MCF 10A (cell line): ENCODE measurements around the gene KCNE3. TPM values are rescaled to one million over a fixed set of nuclear protein-coding genes. Genes with fewer than 3 reads are reported as not detected.

Experiments
- BruUV-seq: library from RNA; stranded (reverse); fragments of 400-500 nt; replicated peaks from 2 replicates; lab custom pipeline; 2021; lab: Mats Ljungman, UMichigan
- CTCF ChIA-PET: fragments of 300-600 bp; sonication (Branson Sonifier 250); formaldehyde crosslinking; extraction: SDS; loops from one replicate; lab custom pipeline; 2021; ENCODE audit warnings: antibody characterized with exemption, inconsistent platforms; lab: Yijun Ruan, JAX
- POLR2A ChIA-PET: fragments of 300-600, 350-650 bp; sonication (Branson Sonifier 250); formaldehyde crosslinking; extraction: SDS; loops from one replicate; lab custom pipeline; 2020; ENCODE audit warnings: antibody characterized with exemption, inconsistent platforms; lab: Yijun Ruan, JAX
- DNase-seq: peaks from one replicate; pipeline ENCODE4 v3.0.0-alpha.2; 2018; ENCODE audit not compliant: unreplicated experiment
- H3K27ac Mint-ChIP-seq: one replicate; pipeline ENCODE4 v1.8.0; 2022; ENCODE audit warnings: mild to moderate bottlenecking, low read depth, mixed read lengths; ENCODE audit not compliant: unreplicated experiment
- H3K27me3 Mint-ChIP-seq: one replicate; pipeline ENCODE4 v1.8.0; 2022; ENCODE audit warnings: mixed read lengths; ENCODE audit not compliant: insufficient read depth, unreplicated experiment
- H3K36me3 Mint-ChIP-seq: one replicate; pipeline ENCODE4 v1.8.0; 2022; ENCODE audit warnings: mild to moderate bottlenecking, moderate library complexity, mixed read lengths; ENCODE audit not compliant: insufficient read depth, unreplicated experiment
- H3K4me1 Mint-ChIP-seq: one replicate; pipeline ENCODE4 v1.8.0; 2022; ENCODE audit warnings: mixed read lengths; ENCODE audit not compliant: insufficient read depth, unreplicated experiment
- H3K4me3 Mint-ChIP-seq: one replicate; pipeline ENCODE4 v1.8.0; 2022; ENCODE audit warnings: mild to moderate bottlenecking, moderate library complexity, mixed read lengths; ENCODE audit not compliant: unreplicated experiment
- H3K9me3 Mint-ChIP-seq: one replicate; pipeline ENCODE4 v1.8.0; 2022; ENCODE audit warnings: mixed read lengths; ENCODE audit not compliant: unreplicated experiment
- intact Hi-C: fragments of 100-400 bp; cut with micrococcal nuclease; formaldehyde crosslinking; loops from 2 replicates; pipeline ENCODE4 v1.14.1; 2022
- total RNA-seq: library from RNA; stranded (reverse); gene quantifications from 2 replicates; pipeline ENCODE4 v1.2.3, GENCODE V29; 2022
- TF ChIP-seq, protein P1 (sequence below): fragments of 200-600 bp; IDR thresholded peaks from one replicate; pipeline ENCODE4 v1.8.0; 2022; ENCODE audit warnings: antibody characterized with exemption, mild to moderate bottlenecking; ENCODE audit not compliant: unreplicated experiment

The KCNE3 gene
- total RNA-seq, 1 experiment from 2014 or later, result not detected

DNA sequence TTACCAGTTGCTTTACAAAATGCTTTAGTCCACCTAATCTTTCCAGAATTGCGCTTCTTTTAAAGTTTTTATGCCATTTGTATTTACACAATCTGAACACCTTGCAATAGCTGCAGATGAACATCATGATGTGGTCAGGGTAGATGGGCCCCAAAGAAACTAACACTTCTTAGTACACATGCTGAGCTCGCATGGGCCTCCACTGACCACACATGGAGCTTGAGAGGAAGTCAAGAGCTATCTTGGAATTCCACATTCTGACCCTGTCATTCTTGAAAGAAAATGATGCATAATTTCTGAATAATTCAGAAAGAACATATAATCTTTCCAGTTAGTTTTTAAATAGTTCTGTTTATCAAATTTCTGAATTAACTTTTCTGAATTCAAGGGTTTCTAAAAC lies 18.5 kb upstream of the KCNE3 start:
- ChIA-PET POLR2A (interaction anchor here (0.7 to 1.7 kb wide), 3 partner anchors 8 to 35 kb away, joined by 3 to 5 read pairs (median 3); partner anchors contain the start of gene LIPT2), CTCF (interaction anchor here (0.6 to 1.2 kb wide), 2 partner anchors 26 to 33 kb away, joined by 3 to 9 read pairs; no protein-coding TSS in a partner anchor)
- Mint-ChIP-seq H3K4me1 (no peaks in the 10 kb centered on the region), H3K27ac (no peak overlapping the region), H3K4me3 (no peak overlapping the region), H3K27me3 (no peaks in the 10 kb centered on the region), H3K9me3 (no peaks in the 10 kb centered on the region), H3K36me3 (no peaks in the 10 kb centered on the region)
- no TSS peak for BruUV-seq
- intact Hi-C loops, result no loop called here
- TF ChIP-seq, protein P1, sequence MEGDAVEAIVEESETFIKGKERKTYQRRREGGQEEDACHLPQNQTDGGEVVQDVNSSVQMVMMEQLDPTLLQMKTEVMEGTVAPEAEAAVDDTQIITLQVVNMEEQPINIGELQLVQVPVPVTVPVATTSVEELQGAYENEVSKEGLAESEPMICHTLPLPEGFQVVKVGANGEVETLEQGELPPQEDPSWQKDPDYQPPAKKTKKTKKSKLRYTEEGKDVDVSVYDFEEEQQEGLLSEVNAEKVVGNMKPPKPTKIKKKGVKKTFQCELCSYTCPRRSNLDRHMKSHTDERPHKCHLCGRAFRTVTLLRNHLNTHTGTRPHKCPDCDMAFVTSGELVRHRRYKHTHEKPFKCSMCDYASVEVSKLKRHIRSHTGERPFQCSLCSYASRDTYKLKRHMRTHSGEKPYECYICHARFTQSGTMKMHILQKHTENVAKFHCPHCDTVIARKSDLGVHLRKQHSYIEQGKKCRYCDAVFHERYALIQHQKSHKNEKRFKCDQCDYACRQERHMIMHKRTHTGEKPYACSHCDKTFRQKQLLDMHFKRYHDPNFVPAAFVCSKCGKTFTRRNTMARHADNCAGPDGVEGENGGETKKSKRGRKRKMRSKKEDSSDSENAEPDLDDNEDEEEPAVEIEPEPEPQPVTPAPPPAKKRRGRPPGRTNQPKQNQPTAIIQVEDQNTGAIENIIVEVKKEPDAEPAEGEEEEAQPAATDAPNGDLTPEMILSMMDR, result no peak
- DNase-seq, result no peak

DNA sequence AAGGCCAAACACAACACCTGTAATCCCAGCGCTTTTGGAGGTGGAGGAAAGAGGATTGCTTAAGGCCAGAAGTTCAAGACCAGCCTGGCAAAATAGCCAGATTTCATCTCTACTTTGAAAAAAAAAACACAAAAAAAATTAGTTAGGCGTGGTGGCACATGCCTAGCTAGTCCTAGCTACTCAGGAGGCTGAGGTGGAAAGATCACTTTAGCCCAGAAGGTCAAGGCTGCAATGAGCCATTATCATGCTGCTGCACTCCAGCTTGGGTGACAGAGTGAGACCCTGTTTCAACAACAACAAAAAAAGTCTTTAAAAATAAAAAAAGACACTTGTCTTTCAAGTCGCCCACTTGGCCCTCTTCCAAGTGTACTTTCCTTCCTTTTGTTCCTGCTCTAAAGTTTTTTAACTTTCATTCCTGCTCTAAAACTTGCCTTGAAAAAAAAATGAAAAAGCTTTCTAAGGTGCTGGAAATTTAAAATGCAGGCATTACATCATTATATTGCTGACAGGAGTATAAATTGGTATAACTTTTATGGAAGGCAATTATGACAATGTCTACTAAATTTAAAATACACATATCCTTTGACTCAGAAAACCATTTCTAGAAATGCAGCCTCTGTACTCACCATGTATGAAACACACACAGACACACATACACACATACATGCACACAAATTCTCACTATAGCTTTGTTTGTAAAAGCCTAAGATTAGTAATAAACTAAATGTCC lies 13.5 kb upstream of the KCNE3 start:
- H3K36me3 Mint-ChIP-seq, result no peaks in the 10 kb centered on the region
- TF ChIP-seq, protein P1, result no peak
- H3K27me3 Mint-ChIP-seq, result no peaks in the 10 kb centered on the region
- ChIA-PET CTCF (interaction anchor here (0.8 kb wide), 1 partner anchor 92 kb away, joined by 3 read pairs; no protein-coding TSS in a partner anchor), POLR2A (interaction anchor here (1.2 kb wide), 1 partner anchor 13 kb away, joined by 4 read pairs; the partner anchor contains the start of gene LIPT2)
- no peaks in the 10 kb centered on the region for H3K4me1 Mint-ChIP-seq
- H3K9me3 Mint-ChIP-seq, result no peaks in the 10 kb centered on the region
- intact Hi-C loops, result no loop called here
- no peak for DNase-seq
- BruUV-seq, result no TSS peak
- H3K4me3 Mint-ChIP-seq, result no peak overlapping the region
- no peak overlapping the region for H3K27ac Mint-ChIP-seq

DNA sequence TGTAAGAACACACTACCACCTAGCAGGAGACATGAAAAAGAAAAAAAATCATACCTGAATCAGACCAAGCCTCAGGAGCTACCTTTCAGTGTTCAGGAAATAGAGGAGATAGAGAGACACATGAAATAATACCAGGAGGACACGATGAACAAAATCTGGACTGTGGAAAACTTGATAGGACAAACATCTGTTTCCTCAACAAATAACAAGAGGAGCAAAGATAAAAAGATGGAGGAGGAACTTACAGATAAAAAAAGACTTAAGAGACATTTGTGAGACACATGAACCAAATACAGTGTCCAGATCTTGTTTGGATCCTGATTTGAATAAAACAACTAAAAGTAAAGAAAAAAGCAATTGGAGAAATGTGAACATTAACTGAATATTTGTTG lies 12.4 kb upstream of the KCNE3 start:
- Mint-ChIP-seq H3K27ac (no peak overlapping the region), H3K4me1 (no peaks in the 10 kb centered on the region), H3K9me3 (no peaks in the 10 kb centered on the region), H3K27me3 (no peaks in the 10 kb centered on the region), H3K36me3 (no peaks in the 10 kb centered on the region), H3K4me3 (no peak overlapping the region)
- CTCF ChIA-PET, result interaction anchor here (0.7 kb wide), 1 partner anchor 247 kb away, joined by 3 read pairs; no protein-coding TSS in a partner anchor
- DNase-seq, result no peak
- TF ChIP-seq, protein P1, result no peak
- POLR2A ChIA-PET, result interaction anchor here (0.6 kb wide), 1 partner anchor 881 kb away, joined by 3 read pairs; no protein-coding TSS in a partner anchor
- no TSS peak for BruUV-seq
- intact Hi-C loops, result no loop called here
